GM23338 (cell line): ENCODE data around the gene RNF207.

Experiments used
- EZH2 ChIP-seq: fragments of 200-600 bp; sonication (generic); IDR thresholded peaks from one replicate; pipeline ENCODE4 v1.8.0; 2017; ENCODE audit warnings: antibody characterized with exemption, mild to moderate bottlenecking, low read depth; ENCODE audit not compliant: unreplicated experiment
- EZH2phosphoT487 ChIP-seq: fragments of 200-600 bp; sonication (generic); IDR thresholded peaks from one replicate; pipeline ENCODE4 v1.8.1; 2018; ENCODE audit warnings: antibody characterized with exemption; ENCODE audit not compliant: unreplicated experiment
- JUNB ChIP-seq: IDR thresholded peaks from one replicate; pipeline ENCODE4 v1.6.1; 2016; ENCODE audit warnings: antibody characterized with exemption; ENCODE audit not compliant: unreplicated experiment
- POLR2AphosphoS5 ChIP-seq: IDR thresholded peaks from 2 replicates; pipeline ENCODE4 v1.6.1; 2016; ENCODE audit warnings: antibody characterized with exemption, low read depth
- ZNF331 ChIP-seq: fragments of 250-450 bp; sonication (Bioruptor Pico); IDR thresholded peaks from 2 replicates; pipeline ENCODE4 v1.5.0; 2020; ENCODE audit warnings: low read depth, mild to moderate bottlenecking, moderate library complexity
- TF ChIP-seq, protein P1 (sequence below), 2 experiments: fragments of 200-600 bp in 1 of 2; sonication (generic) in 1 of 2; conservative IDR thresholded peaks; 2 replicates each; pipeline versions ENCODE4 v1.5.1 to v1.6.1; 2016 to 2017; ENCODE audit warnings: antibody characterized with exemption in 2 of 2, low read depth in 2 of 2, mild to moderate bottlenecking in 2 of 2, moderate library complexity in 1 of 2
- TF ChIP-seq, protein P2 (sequence below): IDR thresholded peaks from one replicate; pipeline ENCODE4 v1.6.1; 2018; ENCODE audit warnings: antibody characterized with exemption; ENCODE audit not compliant: unreplicated experiment

DNA sequence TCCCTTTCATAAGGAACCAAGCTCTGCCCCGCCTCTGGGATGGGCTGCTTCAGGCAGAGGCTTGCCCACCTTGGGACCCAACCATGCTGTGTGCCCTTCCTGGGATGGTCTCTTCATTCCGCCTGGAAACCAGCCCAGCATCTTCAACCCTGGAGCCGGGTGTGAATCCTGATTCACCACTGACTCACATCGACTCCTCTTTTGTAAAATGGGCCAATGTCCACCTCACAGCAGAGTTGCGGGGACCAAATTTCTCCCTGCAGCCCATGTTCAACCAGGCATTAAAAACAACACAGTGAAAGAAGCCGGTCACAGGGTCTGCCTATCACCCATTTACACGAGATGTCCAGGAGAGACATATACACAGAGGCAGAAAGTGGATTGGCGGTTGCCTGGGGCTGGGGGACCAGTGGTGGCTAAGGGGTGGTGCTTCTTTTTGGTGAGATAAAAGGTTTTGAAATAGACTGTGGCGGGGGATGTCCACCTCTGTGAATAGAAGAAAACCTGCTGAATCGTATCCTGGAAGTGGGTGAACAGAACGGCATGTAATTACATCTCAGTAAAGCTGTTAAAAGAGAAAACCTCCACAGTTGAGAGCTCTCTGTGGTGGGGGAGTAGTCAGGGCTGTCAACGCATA is 61.9 kb downstream of the RNF207 start:
- TF ChIP-seq POLR2AphosphoS5 (no peak), JUNB (no peak), ZNF331 (CRISPR knock-in tag) (no peak), EZH2 (no peak), EZH2phosphoT487 (no peak)
- TF ChIP-seq, protein P1, sequence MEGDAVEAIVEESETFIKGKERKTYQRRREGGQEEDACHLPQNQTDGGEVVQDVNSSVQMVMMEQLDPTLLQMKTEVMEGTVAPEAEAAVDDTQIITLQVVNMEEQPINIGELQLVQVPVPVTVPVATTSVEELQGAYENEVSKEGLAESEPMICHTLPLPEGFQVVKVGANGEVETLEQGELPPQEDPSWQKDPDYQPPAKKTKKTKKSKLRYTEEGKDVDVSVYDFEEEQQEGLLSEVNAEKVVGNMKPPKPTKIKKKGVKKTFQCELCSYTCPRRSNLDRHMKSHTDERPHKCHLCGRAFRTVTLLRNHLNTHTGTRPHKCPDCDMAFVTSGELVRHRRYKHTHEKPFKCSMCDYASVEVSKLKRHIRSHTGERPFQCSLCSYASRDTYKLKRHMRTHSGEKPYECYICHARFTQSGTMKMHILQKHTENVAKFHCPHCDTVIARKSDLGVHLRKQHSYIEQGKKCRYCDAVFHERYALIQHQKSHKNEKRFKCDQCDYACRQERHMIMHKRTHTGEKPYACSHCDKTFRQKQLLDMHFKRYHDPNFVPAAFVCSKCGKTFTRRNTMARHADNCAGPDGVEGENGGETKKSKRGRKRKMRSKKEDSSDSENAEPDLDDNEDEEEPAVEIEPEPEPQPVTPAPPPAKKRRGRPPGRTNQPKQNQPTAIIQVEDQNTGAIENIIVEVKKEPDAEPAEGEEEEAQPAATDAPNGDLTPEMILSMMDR (conservative IDR thresholded peaks at IDR 0.05; ENCODE audit: low read depth in 2 of 2) = no peak
- TF ChIP-seq, protein P2, sequence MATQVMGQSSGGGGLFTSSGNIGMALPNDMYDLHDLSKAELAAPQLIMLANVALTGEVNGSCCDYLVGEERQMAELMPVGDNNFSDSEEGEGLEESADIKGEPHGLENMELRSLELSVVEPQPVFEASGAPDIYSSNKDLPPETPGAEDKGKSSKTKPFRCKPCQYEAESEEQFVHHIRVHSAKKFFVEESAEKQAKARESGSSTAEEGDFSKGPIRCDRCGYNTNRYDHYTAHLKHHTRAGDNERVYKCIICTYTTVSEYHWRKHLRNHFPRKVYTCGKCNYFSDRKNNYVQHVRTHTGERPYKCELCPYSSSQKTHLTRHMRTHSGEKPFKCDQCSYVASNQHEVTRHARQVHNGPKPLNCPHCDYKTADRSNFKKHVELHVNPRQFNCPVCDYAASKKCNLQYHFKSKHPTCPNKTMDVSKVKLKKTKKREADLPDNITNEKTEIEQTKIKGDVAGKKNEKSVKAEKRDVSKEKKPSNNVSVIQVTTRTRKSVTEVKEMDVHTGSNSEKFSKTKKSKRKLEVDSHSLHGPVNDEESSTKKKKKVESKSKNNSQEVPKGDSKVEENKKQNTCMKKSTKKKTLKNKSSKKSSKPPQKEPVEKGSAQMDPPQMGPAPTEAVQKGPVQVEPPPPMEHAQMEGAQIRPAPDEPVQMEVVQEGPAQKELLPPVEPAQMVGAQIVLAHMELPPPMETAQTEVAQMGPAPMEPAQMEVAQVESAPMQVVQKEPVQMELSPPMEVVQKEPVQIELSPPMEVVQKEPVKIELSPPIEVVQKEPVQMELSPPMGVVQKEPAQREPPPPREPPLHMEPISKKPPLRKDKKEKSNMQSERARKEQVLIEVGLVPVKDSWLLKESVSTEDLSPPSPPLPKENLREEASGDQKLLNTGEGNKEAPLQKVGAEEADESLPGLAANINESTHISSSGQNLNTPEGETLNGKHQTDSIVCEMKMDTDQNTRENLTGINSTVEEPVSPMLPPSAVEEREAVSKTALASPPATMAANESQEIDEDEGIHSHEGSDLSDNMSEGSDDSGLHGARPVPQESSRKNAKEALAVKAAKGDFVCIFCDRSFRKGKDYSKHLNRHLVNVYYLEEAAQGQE = no peak
